ENCODE data around the gene ACAP3. TPM values are rescaled to one million over a fixed set of nuclear protein-coding genes. Genes with fewer than 3 reads are reported as not detected.

ACAP3 gene
- total RNA-seq, 1 donor from 2014 or later = 10.7 TPM

GRCh38 chr1:1270813-1271212, 36.9 kb downstream of the ACAP3 start:
- DNase-seq (ENCODE audit: low spot score) = no peak
- Histone ChIP-seq H3K27me3 (no peaks in the 10 kb centered on the region), H3K4me1 (peaks cover 12% of the 10 kb centered on the region), H4K20me1 (ENCODE audit: low read depth) (peaks cover 69% of the 10 kb centered on the region), H3K36me3 (no peaks in the 10 kb centered on the region), H3K4me3 (no peak overlapping the region), H3K4me2 (no peak overlapping the region), H3K9ac (peak overlapping the region; percentile 49), H2AFZ (replicated peaks) (no peak overlapping the region), H3K9me3 (ENCODE audit: low read depth) (no peaks in the 10 kb centered on the region), H3F3A (ENCODE audit: low read depth) (no peaks in the 10 kb centered on the region), H3K27ac (no peak overlapping the region), H3K79me2 (ENCODE audit: low read depth) (peaks cover 59% of the 10 kb centered on the region)
- Mint-ChIP-seq H3K4me3 (peak overlapping the region; percentile 82), H3K36me3 (peaks cover 19% of the 10 kb centered on the region), H3K27ac (no peak overlapping the region), H3K9me3 (peaks cover 2% of the 10 kb centered on the region), H3K27me3 (ENCODE audit: insufficient read depth, low read depth) (peaks cover 4% of the 10 kb centered on the region), H3K4me1 (peaks cover 29% of the 10 kb centered on the region)
- TF ChIP-seq EZH2phosphoT487 (IDR thresholded peaks at IDR 0.05) = no peak
- no peak for TF ChIP-seq EZH2 (IDR thresholded peaks at IDR 0.05)
- TF ChIP-seq CTCF (IDR thresholded peaks at IDR 0.05) = no peak

- no peaks in the 10 kb centered on the region for H3K36me3 ChIP-seq
- TF ChIP-seq EZH2 (IDR thresholded peaks at IDR 0.05) (no peak), EZH2phosphoT487 (IDR thresholded peaks at IDR 0.05) (no peak), CTCF (IDR thresholded peaks at IDR 0.05) (no peak)
- DNase-seq (ENCODE audit: low spot score) = no peak
- peaks cover 20% of the 10 kb centered on the region for H3K4me1 Mint-ChIP-seq
- no peak overlapping the region for H3K9ac ChIP-seq
- peaks cover 56% of the 10 kb centered on the region for H3K79me2 ChIP-seq (ENCODE audit: low read depth)
- H3K4me1 ChIP-seq = peaks cover 10% of the 10 kb centered on the region
- peaks cover 91% of the 10 kb centered on the region for H4K20me1 ChIP-seq (ENCODE audit: low read depth)
- H3K36me3 Mint-ChIP-seq = peaks cover 19% of the 10 kb centered on the region
- H3K9me3 Mint-ChIP-seq = no peaks in the 10 kb centered on the region
- no peaks in the 10 kb centered on the region for H3K9me3 ChIP-seq (ENCODE audit: low read depth)
- H2AFZ ChIP-seq (replicated peaks) = no peak overlapping the region
- H3K27me3 Mint-ChIP-seq (ENCODE audit: insufficient read depth, low read depth) = peaks cover 2% of the 10 kb centered on the region
- no peaks in the 10 kb centered on the region for H3F3A ChIP-seq (ENCODE audit: low read depth)
- no peak overlapping the region for H3K4me3 ChIP-seq
- no peaks in the 10 kb centered on the region for H3K27me3 ChIP-seq
- H3K4me2 ChIP-seq = no peak overlapping the region
- H3K4me3 Mint-ChIP-seq = no peak overlapping the region
- H3K27ac Mint-ChIP-seq = no peak overlapping the region
- no peak overlapping the region for H3K27ac ChIP-seq
Measured at GRCh38 chr1:1268284-1268682, 39.4 kb downstream of the ACAP3 start.

- Mint-ChIP-seq H3K36me3 (peaks cover 21% of the 10 kb centered on the region), H3K27me3 (ENCODE audit: insufficient read depth, low read depth) (peaks cover 2% of the 10 kb centered on the region), H3K4me1 (peaks cover 18% of the 10 kb centered on the region), H3K4me3 (peak overlapping the region; percentile 55), H3K27ac (no peak overlapping the region), H3K9me3 (no peaks in the 10 kb centered on the region)
- no peak for DNase-seq (ENCODE audit: low spot score)
- H3K36me3 ChIP-seq = no peaks in the 10 kb centered on the region
- no peak overlapping the region for H2AFZ ChIP-seq (replicated peaks)
- no peaks in the 10 kb centered on the region for H3K9me3 ChIP-seq (ENCODE audit: low read depth)
- H3K4me1 ChIP-seq = peaks cover 8% of the 10 kb centered on the region
- H3K79me2 ChIP-seq (ENCODE audit: low read depth) = peaks cover 50% of the 10 kb centered on the region
- peaks cover 89% of the 10 kb centered on the region for H4K20me1 ChIP-seq (ENCODE audit: low read depth)
- H3K9ac ChIP-seq = no peak overlapping the region
- H3F3A ChIP-seq (ENCODE audit: low read depth) = no peaks in the 10 kb centered on the region
- no peak overlapping the region for H3K4me2 ChIP-seq
- no peak overlapping the region for H3K4me3 ChIP-seq
- TF ChIP-seq CTCF (IDR thresholded peaks at IDR 0.05) = no peak
- no peak for TF ChIP-seq EZH2 (IDR thresholded peaks at IDR 0.05)
- TF ChIP-seq EZH2phosphoT487 (IDR thresholded peaks at IDR 0.05) = no peak
- no peaks in the 10 kb centered on the region for H3K27me3 ChIP-seq
- no peak overlapping the region for H3K27ac ChIP-seq
Measured at GRCh38 chr1:1267488-1268283, 40.0 kb downstream of the ACAP3 start.

Measured in neural progenitor cell (in vitro differentiated cells).